Stimulated activated naive CD8-positive, alpha-beta T cell treated with anti-CD3 and anti-CD28 coated beads, Interleukin-15, Interleukin-2, amounts not matched to agents 100 U/mL and 50 U/mL, for 24 hours (primary cell): ENCODE results near the gene ARAP1.

ENCODE experiments used
- ATAC-seq: fragments of 150-1000 bp; cut with Tn5 transposase; one replicate; pipeline ENCODE4 v1.10.0; 2021
- DNase-seq: peaks from one replicate; pipeline ENCODE4 v3.0.0; 2021

Gene ARAP1

DNA sequence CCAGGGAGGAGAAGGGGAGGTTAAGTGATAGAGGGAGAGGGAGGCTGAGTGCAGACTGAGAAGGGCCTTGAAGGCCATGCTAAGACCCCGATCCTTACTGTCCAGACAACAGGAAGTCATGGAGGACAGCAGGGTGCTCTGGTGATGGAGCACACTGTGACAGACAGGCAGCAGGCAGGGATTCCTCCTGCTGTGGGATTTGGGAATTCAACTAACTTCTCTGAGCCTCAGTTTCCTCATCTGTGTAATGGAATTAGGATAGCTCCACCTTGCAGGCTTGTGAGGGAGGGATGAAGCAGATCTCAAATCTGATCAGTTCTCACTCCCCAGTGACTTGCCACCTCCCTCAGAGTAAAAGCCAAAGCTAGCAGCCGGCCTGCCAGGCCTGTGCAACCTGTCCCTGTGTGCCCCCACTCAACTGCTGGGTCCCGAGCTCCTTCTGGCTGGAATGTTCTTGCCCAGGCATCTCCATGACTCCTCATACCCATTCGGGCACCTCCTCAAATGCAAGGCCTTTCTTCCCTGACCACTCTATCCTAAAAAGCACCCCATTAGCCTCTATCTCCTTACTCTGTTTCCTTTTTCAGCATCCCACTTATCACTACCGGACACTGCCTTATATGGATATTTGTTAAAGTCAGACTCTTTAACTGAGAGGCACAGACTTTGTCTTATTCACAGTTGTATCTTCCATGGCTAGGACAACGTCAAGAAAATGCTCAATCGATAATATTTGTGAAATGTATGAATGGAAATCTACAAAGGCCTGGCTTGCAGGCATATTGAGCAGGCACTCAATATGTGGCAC, 9.5 kb downstream of the ARAP1 start:
- ATAC-seq (no peak), DNase-seq (no peak)

DNA sequence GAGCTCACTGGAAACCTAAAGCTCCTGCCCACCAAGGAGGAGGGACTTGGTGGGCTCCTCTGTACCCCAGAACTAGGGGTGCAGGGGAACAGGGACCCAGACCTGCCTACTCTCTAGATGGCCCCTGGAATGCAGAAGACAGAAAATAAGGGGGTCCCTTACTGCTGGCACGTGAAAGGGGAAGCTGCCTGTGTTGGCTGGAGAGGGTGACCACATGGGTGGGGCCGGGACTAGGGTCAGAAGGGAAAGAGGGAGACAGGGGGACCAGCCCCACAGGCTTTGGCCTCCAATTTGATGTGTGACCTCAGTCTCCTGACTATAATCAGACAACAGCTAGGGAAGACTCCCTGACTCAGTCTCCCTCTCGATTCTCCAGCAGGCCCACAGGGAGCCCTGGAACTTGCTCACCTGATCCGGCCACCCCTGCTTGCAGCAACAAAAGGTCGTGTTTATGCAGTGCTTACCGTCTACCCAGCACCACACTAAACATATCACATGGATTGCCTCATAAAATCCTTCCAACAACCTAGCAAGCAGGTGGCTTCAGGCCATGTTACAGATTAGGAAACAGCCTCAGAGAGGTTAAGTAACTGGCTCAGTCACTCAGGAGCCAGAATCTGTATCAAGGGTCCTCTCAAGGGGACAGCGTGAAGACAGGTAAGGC, 10.2 kb downstream of the ARAP1 start:
- no peak for ATAC-seq
- no peak for DNase-seq

DNA sequence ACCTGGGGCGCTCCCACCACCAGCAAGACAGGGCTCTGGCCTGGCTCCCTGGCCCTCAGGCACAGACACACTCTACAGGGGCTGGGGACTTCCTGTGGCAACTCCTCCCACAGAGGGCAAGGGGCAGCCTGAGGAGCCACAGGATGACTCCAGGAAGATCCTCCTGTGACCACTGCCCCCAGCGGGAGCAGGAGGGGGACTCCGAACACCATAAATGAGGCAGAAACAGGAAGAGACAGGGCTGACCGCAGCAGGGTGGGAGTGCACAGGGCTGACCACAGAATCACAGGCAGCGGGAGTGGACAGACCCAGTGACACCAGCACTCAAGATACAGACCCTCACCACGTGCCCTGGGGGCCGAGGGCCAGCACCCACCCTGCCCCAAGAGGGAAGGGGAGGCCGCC, 10.8 kb downstream of the ARAP1 start:
- ATAC-seq (no peak), DNase-seq (no peak)

DNA sequence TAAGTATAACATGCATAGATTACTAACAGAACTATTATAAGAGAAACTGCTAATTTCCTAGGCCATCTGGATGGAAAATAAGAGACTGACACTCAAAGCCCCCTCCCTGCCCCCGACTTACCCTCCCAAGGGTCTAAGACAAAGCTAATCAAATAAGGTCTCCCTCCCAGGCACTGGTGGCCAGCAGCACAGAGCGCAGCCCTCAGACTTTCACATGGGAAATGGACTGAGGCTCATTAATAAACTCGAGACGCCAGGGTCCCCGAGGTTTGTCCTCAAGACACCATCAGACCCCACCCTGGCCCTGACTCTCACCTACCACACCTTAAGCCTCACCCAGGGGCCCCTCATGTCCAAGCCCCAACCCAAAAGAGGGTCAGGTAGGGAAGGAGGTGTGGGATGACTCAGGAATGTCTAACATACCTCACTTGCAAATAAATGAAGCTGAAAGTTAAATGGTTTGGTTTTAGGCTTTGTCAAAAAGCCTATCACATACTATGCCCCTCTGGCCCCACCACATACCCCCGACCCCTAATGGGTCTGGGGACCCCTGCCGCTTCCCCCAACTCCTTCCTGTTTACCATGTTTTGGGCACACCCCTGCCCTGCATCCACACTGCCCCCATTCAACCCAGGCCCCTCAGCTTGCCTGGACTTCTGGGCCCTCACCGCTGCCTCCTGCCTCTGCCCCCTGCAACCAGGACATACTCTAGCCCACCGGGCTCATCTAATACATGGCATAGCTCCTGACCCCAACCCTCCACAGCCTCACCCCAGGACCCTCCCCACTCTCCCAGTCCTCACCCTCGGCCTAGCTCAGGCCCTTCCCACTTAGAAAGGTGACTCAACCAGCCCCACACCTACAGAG, 11.4 kb downstream of the ARAP1 start:
- ATAC-seq (no peak), DNase-seq (no peak)

DNA sequence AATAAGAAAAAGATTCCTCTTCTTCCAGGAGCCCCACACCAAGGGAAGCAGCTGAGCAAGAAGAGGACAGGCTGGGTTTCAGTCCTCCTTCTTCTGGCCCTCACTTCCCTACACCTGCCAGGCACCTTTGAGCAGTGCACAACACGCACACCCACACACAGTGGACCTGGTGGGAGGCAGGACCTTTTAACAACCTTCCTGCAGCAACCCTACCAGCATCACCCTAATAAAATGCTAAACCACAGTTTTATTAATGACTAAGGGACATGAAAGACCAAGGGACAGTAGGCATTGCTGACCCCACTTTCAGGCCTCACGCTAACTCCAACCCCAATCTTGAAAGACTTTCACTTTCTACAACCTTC, 12.2 kb downstream of the ARAP1 start:
- no peak for DNase-seq
- no peak for ATAC-seq

DNA sequence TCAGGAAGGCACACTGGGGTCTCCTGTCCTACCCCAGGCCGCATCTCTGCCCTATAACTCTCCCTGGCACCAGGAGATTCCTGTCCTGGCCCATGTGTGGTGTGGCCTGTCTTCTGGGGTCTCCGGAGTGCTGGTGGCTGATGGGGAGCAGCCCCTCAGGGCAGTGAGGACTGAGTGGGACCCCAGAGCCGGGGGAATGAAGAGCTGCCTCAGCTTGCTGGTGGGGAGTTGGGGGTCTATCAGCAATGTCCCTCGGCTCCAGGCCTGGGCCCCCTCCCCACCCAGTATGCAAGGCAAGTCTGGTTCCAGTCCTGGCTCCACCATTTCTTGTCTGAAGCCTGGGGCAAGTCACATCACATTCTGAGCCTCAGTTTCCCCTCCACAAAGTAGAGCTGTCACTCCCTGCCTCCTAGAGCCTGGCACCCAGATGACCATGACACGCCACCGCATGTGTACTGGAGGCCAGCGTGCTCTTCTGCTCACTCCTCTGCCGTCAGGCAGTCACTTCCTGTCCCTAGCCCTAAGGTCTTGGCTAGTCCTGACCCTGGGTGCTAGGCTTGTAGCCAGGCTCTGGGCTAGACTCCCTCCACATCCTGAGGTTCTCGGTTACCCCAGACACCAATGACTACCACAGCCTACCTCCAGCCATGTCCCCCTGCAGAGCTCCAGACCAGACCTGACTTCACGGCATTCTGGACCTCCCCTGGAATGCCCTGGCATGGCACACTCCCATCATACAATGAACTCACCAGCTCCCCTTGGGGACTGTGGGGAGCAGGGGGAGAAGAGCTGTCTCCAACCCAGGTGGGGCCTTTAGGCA, 12.8 kb downstream of the ARAP1 start:
- ATAC-seq (no peak), DNase-seq (no peak)

DNA sequence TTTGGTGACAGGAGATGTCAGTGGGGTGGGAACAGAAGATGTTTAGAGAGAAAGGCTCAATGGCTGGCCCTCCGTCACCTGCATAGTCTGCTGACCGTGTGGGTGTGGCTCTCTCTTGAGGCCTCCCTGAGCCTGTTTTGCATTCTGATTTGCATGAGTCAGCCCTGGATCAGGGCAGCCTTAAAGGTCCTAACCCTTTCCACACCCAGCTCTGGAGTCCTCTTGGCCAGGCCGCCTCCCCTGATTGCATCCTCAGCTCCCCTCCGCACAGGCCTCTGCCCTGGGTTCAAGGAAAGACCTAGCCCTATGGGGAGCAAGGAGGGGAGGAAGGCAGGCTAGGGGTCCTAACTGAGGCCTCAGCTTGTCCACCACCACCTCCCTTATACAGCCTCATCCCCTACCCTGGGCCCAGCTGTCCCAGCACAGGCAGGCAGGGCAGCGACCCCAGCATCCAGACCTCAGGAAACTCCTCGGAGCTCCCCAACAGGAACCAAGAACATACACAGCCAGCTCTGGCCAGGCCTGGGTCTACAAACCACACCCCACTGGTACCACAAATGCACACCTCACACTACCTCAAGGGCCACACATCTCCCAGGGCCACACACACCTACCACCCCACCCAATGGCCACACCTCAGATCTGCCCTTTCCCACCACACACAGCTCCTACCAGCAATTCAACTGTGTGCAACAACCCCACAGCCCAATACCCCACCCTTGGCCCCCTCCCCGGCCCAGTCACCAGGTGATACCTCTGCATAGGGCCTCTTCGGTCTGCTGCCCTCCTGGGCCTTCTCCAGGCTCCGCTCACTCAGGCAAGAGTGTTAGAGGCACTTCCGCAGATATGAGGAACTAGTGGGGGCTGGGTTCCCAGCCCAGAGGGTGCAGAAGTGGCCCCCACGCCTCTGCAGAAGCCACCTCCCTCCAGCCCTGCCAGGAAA, 13.7 kb downstream of the ARAP1 start:
- DNase-seq: no peak
- no peak for ATAC-seq

DNA sequence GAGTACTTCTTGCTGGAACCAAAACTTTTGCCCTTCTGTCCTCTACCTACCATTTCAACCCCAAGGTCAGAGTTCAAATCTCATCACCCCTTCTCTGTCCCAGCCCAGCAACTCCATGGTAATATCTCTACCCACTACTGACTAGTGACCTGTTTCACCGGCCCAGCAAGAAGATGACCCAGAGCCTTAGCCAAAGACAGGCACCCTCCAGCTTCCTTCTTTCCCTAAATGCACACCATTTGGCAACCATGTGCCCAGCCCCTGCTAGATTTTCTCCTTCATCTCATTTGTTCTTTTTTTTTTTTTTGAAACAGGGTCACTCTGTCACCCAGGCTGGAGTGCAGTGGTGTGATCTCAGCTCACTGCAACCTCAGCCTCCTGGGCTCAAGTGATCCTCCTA, 14.9 kb downstream of the ARAP1 start:
- DNase-seq (no peak), ATAC-seq (no peak)

DNA sequence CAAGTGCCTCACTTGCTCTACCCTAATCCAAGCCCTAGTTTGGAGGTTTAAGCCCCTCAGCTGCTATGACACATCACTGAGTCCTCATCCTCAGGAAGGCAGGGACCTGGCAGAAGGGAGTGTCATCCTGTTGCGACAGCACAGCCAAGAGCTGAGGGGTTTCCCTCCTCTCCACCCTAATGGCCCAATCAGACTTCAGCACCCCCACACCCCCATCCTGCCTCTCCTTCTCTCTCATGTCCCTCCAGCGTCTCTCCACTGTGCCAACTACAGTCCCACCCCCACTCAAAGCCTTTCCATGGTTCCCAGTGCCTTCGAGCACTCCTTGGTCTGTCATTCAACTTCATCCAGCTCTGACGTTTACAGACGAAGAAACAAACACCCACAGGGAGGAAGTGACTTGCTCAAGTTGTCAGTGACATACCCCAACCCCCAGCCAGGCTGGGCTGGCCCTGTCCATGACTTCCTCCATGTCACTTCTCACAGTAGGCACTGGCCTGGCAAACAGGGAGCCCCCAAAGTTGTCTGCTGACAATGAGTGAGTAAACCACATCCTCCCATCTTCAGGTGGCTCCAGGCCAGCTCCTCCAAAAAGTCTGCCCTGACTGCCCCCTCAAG, 15.6 kb downstream of the ARAP1 start:
- ATAC-seq (peak; percentile 85), DNase-seq (peak; percentile 73)

DNA sequence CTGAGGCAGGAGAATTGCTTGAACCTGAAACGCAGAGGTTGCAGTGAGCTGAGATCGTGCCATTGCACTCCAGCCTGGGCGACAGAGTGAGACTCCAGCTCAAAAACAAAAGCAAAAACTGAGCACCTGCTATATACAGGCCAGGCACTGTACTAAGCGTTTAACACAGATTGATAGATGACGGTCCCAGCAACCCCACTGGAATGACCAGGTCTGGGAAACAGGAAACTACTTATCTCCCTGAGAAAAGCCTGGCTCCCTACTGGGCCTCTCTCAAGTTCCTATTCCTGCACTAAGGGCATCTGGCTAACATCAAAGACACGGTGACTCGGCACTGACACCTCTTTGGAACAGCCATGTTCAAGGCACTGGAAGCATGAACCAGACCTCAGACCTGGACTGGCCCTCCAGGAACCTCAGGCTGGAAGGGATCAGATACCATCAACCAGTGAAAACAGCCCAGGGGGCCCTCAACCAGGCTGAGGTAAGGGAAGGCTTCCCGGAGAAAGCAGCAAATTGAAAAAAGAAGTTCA, 16.6 kb downstream of the ARAP1 start:
- ATAC-seq (no peak), DNase-seq (no peak)

DNA sequence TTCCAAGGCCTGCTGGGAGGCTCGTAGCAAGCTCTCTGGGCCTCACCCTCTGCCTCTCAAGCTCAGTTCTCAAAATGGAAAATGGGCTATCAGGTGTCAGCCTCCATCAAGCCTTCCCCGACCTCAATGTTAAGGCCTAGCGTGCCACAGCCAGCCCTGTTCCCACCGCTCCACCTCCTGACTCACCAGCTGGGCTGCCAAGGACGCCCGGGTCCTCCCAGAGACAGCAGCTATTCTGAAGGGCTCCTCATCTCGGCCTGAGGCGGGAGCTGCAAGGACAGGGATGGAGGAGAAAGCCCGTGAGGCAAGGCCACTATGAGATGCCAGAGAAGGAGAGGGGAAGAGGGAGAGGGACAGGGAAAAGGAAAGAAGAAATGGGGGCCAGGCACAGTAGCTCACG, 19.9 kb downstream of the ARAP1 start:
- no peak for ATAC-seq

DNA sequence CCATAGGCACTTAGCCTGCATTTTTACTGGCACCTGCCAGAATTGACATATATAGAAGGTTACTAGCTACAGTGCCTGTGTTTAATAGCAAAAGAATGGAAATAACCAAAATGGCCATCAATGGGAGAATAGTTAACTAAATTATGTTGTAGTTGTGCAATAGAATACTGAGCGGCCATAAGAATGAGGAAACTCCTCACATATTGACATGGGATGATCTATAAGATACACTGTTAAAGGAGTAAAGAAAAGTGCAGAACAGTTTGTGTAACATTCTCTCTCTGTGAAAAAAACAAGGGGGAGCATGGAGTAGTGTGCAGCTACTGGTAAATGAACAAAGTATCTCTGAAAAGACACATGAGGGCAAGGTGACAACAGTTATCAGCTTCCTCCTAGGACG, 21.5 kb downstream of the ARAP1 start:
- no peak for ATAC-seq

More for the DNA sequence above, 19.9 kb downstream of the ARAP1 start:
- no peak for DNase-seq

DNA sequence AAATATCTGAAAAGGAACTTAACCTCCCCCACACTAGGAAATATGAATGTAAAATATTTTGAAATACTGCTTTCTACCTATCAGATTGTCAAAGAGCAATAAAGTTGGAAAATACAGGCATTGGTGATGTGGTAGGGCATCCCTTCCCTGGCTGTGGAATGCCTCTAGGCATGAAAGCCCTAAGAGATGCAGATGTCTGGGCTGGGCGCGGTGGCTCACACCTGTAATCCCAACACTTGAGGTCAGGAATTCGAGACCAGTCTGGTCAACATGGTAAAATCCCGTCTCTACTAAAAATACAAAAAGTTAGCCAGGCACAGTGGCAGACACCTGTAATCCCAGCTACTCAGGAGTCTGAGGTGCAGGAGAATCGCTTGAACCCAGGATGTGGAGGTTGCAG, 22.0 kb downstream of the ARAP1 start:
- ATAC-seq (no peak), DNase-seq (no peak)

More for the DNA sequence above, 21.5 kb downstream of the ARAP1 start:
- no peak for DNase-seq

DNA sequence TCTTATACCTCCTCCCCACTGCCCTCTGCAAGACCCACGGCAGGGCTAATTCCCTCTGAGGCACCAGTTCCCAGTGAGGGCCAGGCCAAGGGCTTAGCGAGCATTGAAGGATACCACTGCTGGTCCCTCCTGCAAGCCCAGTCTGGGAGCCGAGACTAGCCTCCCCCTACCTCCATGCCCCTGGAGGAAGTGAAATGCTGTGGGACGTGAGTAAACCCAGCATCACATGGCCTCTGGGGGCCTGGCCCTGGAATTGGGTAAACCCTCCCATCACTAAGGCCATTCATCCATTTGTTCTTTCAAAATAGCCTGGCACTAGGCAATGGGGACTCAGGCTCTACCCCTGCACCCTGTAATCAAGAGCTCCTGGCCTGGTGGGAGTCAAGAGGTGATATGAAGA, 24.7 kb downstream of the ARAP1 start:
- DNase-seq: no peak
- no peak for ATAC-seq

DNA sequence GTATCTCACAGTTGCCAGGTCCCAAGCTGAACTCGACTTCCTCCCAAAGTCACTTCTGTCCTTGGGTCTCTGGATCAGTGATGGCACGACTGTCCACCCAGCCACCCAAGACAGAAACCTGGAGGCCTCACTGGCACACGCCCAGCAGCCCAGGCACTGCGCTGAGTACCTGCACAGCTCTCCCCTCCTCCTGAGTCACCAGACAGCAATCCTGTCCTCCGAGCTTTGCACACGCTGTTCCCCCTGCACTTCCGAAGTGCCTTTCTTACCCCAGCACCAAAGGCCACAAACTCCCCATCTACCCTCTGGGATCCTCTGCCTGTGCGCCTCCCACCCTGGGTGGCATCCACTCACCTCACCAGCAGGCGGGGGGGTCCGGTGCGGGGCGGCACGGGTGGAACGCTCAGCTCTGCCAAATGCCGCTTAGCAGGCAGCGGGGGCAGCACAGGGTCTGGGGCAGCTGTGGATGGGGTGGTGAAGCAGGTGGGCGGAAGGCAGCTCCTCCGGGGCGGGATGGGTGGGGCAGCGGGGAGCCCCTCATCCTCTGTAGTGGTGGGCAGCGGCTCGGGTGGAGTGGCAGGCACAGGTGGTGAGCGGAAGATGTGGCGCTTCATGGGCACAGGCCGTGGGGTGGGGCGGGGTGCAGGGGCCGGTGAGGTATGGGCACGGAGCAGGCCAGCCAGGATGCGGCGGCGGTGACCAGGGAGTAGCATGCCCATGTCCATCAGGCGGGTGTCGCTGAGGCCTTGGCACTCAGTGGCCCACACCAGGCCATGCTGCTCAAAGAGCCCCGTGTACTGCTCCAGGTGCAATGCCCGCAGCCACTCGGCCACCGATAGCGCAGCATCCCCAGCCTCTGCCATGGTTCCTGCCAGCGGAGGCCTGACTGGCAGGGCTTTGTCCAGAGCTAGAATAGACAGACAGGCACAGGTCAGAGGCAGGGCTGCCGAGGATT, 25.7 kb downstream of the ARAP1 start:
- ATAC-seq: no peak

DNA sequence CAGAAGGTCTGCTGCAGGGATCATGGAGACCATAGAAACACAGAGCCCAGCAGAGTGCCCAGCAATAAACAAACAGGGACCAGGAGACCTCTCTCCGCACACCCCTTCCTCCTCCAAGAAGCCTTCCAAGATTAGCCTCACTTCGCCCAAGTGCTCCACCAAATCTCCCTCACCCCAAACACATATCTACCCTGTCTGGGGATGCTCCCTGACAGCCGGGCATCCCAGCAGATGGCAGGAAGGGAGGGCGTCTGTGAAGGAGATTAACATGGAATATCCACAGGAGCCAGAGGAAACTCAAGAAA, 26.5 kb downstream of the ARAP1 start:
- ATAC-seq (no peak), DNase-seq (no peak)

More for the DNA sequence above, 25.7 kb downstream of the ARAP1 start:
- DNase-seq: no peak

DNA sequence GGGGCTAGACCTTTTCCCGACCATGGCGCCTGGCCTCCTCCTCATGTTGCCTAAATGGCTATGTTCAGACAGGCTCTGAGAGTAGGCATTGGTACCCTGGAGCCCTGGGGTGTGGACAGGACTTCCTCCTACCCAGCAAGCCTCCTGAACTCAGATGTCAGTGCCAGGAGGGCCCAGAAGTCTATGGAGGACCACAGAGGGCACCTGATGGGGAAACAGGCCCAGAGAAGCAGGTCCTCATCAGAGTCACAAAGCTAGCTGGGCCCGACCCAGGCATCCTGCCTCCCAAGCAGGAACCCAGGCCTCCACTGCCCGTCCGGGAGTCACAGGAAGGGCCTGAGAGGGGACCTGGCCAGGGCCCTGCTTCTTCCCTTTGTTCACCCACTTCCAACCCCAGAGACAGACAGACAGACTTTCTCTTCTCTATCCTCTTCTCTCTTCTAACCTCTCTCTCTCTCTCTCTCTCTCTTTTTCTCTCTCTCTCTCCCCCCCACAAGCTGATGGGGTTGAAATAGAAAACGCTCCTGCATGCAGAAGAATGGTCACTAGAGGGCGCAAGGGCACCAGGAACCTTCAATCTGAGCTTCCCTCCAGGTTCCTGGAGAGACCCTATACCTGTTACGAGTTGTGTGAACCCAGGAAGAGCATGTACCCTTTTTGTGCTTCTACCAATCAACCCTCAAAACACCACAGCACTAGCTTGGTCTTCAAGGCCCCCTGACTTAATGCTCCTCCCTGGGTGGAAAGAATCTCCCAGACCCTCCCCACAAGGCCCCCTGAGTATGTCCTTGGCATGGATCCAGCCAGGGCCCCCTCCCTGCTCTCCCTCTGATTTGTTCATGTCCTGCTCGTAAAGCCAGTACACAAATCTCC, 27.1 kb downstream of the ARAP1 start:
- ATAC-seq: peak; percentile 17
- DNase-seq: peak; percentile 80

DNA sequence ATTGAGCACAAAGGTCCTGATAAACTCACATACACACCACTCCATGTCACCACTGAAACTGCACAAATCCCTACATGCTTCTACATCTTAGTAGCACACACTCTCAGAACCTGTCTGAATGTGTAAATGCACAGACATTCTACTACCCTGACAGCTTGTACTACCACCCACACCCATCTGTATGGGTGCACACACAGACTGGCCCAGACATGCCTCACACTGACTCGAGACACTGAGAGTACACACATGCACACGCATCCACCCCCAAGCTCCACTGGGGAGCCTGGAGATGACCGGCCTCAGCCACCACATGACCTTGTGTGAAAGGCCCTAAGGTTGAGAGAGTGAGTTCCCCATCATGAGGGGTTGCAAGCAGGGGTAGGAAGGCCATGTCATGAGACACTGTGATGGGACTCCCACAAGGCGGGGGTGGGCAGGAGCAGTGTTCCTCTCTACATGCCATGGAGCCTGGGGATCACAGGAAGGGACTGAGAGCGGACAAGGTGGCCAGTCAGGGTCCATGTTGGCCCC, 28.1 kb downstream of the ARAP1 start:
- DNase-seq: no peak
- no peak for ATAC-seq
